Measurements from ENCODE around the gene STK11. TPM values are rescaled to one million over a fixed set of nuclear protein-coding genes. Genes with fewer than 3 reads are reported as not detected.

STK11 gene
- total RNA-seq, result 10 to 100 TPM; 62.0 to 64.7 TPM

GRCh38 chr19:1205114-1206099 lies at the start of gene STK11:
TSS of gene STK11 (plus strand) at chr19:1205778. CDS start at chr19:1206914, 1,136 bp downstream.
- TF ChIP-seq, protein P1, sequence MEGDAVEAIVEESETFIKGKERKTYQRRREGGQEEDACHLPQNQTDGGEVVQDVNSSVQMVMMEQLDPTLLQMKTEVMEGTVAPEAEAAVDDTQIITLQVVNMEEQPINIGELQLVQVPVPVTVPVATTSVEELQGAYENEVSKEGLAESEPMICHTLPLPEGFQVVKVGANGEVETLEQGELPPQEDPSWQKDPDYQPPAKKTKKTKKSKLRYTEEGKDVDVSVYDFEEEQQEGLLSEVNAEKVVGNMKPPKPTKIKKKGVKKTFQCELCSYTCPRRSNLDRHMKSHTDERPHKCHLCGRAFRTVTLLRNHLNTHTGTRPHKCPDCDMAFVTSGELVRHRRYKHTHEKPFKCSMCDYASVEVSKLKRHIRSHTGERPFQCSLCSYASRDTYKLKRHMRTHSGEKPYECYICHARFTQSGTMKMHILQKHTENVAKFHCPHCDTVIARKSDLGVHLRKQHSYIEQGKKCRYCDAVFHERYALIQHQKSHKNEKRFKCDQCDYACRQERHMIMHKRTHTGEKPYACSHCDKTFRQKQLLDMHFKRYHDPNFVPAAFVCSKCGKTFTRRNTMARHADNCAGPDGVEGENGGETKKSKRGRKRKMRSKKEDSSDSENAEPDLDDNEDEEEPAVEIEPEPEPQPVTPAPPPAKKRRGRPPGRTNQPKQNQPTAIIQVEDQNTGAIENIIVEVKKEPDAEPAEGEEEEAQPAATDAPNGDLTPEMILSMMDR (IDR thresholded peaks at IDR 0.05), result no peak
- Histone ChIP-seq H3K9me3 (no peaks in the 10 kb centered on the region), H3K4me1 (peaks cover 0 to 42% of the 10 kb centered on the region in 2 donors), H3K27ac (peak within 1 kb of the TSS; percentile 89 to 95), H3K4me3 (peak within 1 kb of the TSS; percentile 79), H3K36me3 (no peaks in the 10 kb centered on the region), H3K27me3 (no peaks in the 10 kb centered on the region)
- peak; percentile 99 for DNase-seq (ENCODE audit: low spot score)

GRCh38 chr19:1156305-1156801 lies 49.2 kb upstream of the STK11 start:
- TF ChIP-seq, protein P1 (IDR thresholded peaks at IDR 0.05), result no peak
- H3K27ac ChIP-seq, result peak overlapping the region in 1 of 2 donors; percentile 89
- H3K4me1 ChIP-seq, result peaks cover 0 to 51% of the 10 kb centered on the region in 2 donors
- no peaks in the 10 kb centered on the region for H3K9me3 ChIP-seq
- no peaks in the 10 kb centered on the region for H3K27me3 ChIP-seq
- H3K4me3 ChIP-seq, result no peak overlapping the region
- DNase-seq (ENCODE audit: low spot score), result peak; percentile 77
- no peaks in the 10 kb centered on the region for H3K36me3 ChIP-seq

DNA sequence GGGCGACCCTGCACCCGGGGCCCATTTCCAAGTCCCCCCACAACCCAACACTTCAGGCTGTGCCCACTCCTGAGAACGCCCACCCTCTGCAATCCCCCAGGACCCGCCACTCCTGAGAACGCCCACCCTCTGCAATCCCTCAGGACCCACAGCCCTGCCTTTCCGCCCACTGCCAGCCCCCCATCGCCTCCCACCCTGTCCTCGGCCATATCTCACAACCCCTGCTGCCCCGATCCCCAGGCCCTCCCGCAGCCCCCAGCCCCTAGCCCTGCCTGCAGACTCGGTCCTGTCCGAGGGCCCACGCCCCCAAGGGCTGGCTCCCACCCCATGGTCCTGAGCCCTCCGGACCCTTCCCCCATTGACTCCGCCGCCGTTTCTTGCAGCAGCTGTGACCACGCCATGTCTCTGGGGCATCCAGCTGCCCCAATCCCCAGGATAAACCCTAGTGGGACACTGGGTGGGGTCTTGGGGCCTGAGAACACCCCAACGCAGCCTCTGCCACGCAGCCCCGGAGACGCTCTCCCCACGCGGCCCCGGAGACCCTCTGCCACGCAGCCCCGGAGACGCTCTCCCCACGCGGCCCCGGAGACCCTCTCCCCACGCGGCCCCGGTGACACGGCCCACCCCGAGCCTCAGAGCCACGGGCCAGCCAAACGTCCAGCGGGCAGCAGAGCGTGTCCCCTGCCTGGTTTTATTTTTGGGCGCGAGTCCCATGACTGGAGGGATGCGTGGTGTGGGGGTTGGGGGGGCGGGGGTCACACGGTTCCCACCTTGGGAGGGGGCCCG lies 48.6 kb upstream of the STK11 start:
- no peak overlapping the region for H3K4me3 ChIP-seq
- TF ChIP-seq, protein P1 (IDR thresholded peaks at IDR 0.05), result no peak
- peaks cover 0 to 45% of the 10 kb centered on the region in 2 donors for H3K4me1 ChIP-seq
- H3K27me3 ChIP-seq, result no peaks in the 10 kb centered on the region
- no peaks in the 10 kb centered on the region for H3K9me3 ChIP-seq
- no peaks in the 10 kb centered on the region for H3K36me3 ChIP-seq
- no peak overlapping the region for H3K27ac ChIP-seq
- no peak for DNase-seq (ENCODE audit: low spot score)

GRCh38 chr19:1157931-1158884 lies 47.4 kb upstream of the STK11 start:
- no peak overlapping the region for H3K4me3 ChIP-seq
- DNase-seq (ENCODE audit: low spot score), result no peak
- H3K27ac ChIP-seq, result no peak overlapping the region
- peaks cover 0 to 35% of the 10 kb centered on the region in 2 donors for H3K4me1 ChIP-seq
- H3K27me3 ChIP-seq, result no peaks in the 10 kb centered on the region
- no peaks in the 10 kb centered on the region for H3K36me3 ChIP-seq
- TF ChIP-seq, protein P1 (IDR thresholded peaks at IDR 0.05), result no peak
- H3K9me3 ChIP-seq, result no peaks in the 10 kb centered on the region

All from right atrium auricular region (tissue), 2 donors.